ENCODE measurements around the gene C4A. TPM values are rescaled to one million over a fixed set of nuclear protein-coding genes. Genes with fewer than 3 reads are reported as not detected.
"Not testable (repeated sequence)": the region's sequence is repeated elsewhere in the genome, so short reads cannot be mapped to it uniquely, and the experiment has no call there.

The C4A gene
- total RNA-seq, 6 donors from 2014 or later = 89.8 to 217 (median 139) TPM

- H3K9me3 ChIP-seq = no peaks in the 10 kb centered on the region
- TF ChIP-seq POLR2A (IDR thresholded peaks at IDR 0.05) (no peak), POLR2AphosphoS5 (IDR thresholded peaks at IDR 0.05) (no peak), EP300 (IDR thresholded peaks at IDR 0.05) (no peak), CTCF (IDR thresholded peaks at IDR 0.05) (no peak)
- H3K27ac ChIP-seq = no peak overlapping the region
- H3K27me3 ChIP-seq = no peaks in the 10 kb centered on the region
- DNase-seq (no peak), ATAC-seq (ENCODE audit: low FRiP score in 2 of 2) (no peak)
- peaks cover 7 to 16% (median 10%) of the 10 kb centered on the region in 4 donors for H3K36me3 ChIP-seq
- H3K4me1 ChIP-seq = peaks cover 10 to 18% (median 11%) of the 10 kb centered on the region in 4 donors
- H3K4me3 ChIP-seq = no peak overlapping the region
- 96 to 97% methylated on average over 12 of the region's 12 CpGs for WGBS, 2 donors
Measured at GRCh38 chr6:31977816-31978431, 3.9 kb upstream of the C4A start.

- DNase-seq (no peak), ATAC-seq (ENCODE audit: low FRiP score in 2 of 2) (no peak)
- H3K9me3 ChIP-seq = no peaks in the 10 kb centered on the region
- no peak for TF ChIP-seq POLR2A (IDR thresholded peaks at IDR 0.05)
- TF ChIP-seq EP300 (IDR thresholded peaks at IDR 0.05) = no peak
- no peak for TF ChIP-seq CTCF (IDR thresholded peaks at IDR 0.05)
- TF ChIP-seq POLR2AphosphoS5 (IDR thresholded peaks at IDR 0.05) = no peak
- no peaks in the 10 kb centered on the region for H3K27me3 ChIP-seq
- H3K27ac ChIP-seq = no peak overlapping the region
- 92 to 98% methylated on average over 5 of the region's 5 CpGs for WGBS, 2 donors
- H3K4me1 ChIP-seq = peaks cover under 1 to 9% (median 2%) of the 10 kb centered on the region in 4 donors
- no peak overlapping the region for H3K4me3 ChIP-seq
- H3K36me3 ChIP-seq = peaks cover 7 to 15% (median 10%) of the 10 kb centered on the region in 4 donors
Measured at GRCh38 chr6:31978831-31979230, 3.0 kb upstream of the C4A start.

GRCh38 chr6:31979238-31979898 is 2.5 kb upstream of the C4A start:
- no peak overlapping the region for H3K4me3 ChIP-seq
- no peak overlapping the region for H3K27ac ChIP-seq
- ATAC-seq (ENCODE audit: low FRiP score in 2 of 2) (no peak), DNase-seq (no peak)
- peaks cover 0 to 3% (median 0%) of the 10 kb centered on the region in 4 donors for H3K4me1 ChIP-seq
- no peaks in the 10 kb centered on the region for H3K27me3 ChIP-seq
- 90% methylated on average over 3 of the region's 3 CpGs for WGBS, 2 donors
- H3K36me3 ChIP-seq = peaks cover 7 to 13% (median 10%) of the 10 kb centered on the region in 4 donors
- H3K9me3 ChIP-seq = no peaks in the 10 kb centered on the region
- no peak for TF ChIP-seq CTCF (IDR thresholded peaks at IDR 0.05)
- no peak for TF ChIP-seq POLR2AphosphoS5 (IDR thresholded peaks at IDR 0.05)
- no peak for TF ChIP-seq EP300 (IDR thresholded peaks at IDR 0.05)
- TF ChIP-seq POLR2A (IDR thresholded peaks at IDR 0.05) = no peak

GRCh38 chr6:31980195-31980876 is 1.5 kb upstream of the C4A start:
- not testable (repeated sequence) for H3K4me3 ChIP-seq; H3K27me3 ChIP-seq; H3K4me1 ChIP-seq; H3K27ac ChIP-seq; DNase-seq; H3K9me3 ChIP-seq; ATAC-seq (ENCODE audit: low FRiP score in 2 of 2)
- peaks cover 7 to 13% (median 10%) of the 10 kb centered on the region in 4 donors for H3K36me3 ChIP-seq
- WGBS, 2 donors = 94 to 95% methylated on average over 9 to 13 of the region's 13 CpGs

- H3K9me3 ChIP-seq; H3K4me1 ChIP-seq; ATAC-seq (ENCODE audit: low FRiP score in 2 of 2); DNase-seq; H3K27me3 ChIP-seq; H3K4me3 ChIP-seq; H3K27ac ChIP-seq: not testable (repeated sequence)
- no CpG with 5 or more reads among the region's 5 CpGs for WGBS, 2 donors
- peaks cover 7 to 13% (median 10%) of the 10 kb centered on the region in 4 donors for H3K36me3 ChIP-seq
Measured at GRCh38 chr6:31980998-31981397, 859 bp upstream of the C4A start.

GRCh38 chr6:31989363-31989762 is 7.5 kb downstream of the C4A start:
- not testable (repeated sequence) for DNase-seq; H3K27me3 ChIP-seq; H3K9me3 ChIP-seq; H3K27ac ChIP-seq; H3K36me3 ChIP-seq; H3K4me1 ChIP-seq; H3K4me3 ChIP-seq; ATAC-seq (ENCODE audit: low FRiP score in 2 of 2)
- WGBS, 2 donors = no CpG with 5 or more reads among the region's 10 CpGs

GRCh38 chr6:31994421-31994820 is 12.6 kb downstream of the C4A start:
- peak in 1 of 2 donors; percentile 73 for DNase-seq
- not testable (repeated sequence) for H3K36me3 ChIP-seq, H3K4me1 ChIP-seq, H3K27me3 ChIP-seq, H3K27ac ChIP-seq, H3K4me3 ChIP-seq, H3K9me3 ChIP-seq
- WGBS, 2 donors = no CpG with 5 or more reads among the region's 14 CpGs
- ATAC-seq (ENCODE audit: low FRiP score in 2 of 2) = peak in 1 of 2 donors; percentile 7

GRCh38 chr6:31996385-31996784 is 14.5 kb downstream of the C4A start:
- H3K27me3 ChIP-seq; ATAC-seq (ENCODE audit: low FRiP score in 2 of 2); H3K36me3 ChIP-seq; H3K4me1 ChIP-seq; H3K4me3 ChIP-seq; H3K27ac ChIP-seq; H3K9me3 ChIP-seq: not testable (repeated sequence)
- peak in 1 of 2 donors; percentile 44 for DNase-seq
- 80 to 100% methylated on average over 1 to 3 of the region's 6 CpGs for WGBS, 2 donors
